HG03025 (cell line): ENCODE measurements around the gene MS4A6A.
"Not testable (repeated sequence)": the region's sequence is repeated elsewhere in the genome, so short reads cannot be mapped to it uniquely, and the experiment has no call there.

ENCODE experiments used
- ATAC-seq: cut with Tn5 transposase; IDR thresholded peaks from one replicate; pipeline ENCODE4 v1.9.1; 2021; ENCODE audit warnings: mild to moderate bottlenecking, moderate library complexity; ENCODE audit not compliant: unreplicated experiment, low FRiP score

MS4A6A gene

DNA sequence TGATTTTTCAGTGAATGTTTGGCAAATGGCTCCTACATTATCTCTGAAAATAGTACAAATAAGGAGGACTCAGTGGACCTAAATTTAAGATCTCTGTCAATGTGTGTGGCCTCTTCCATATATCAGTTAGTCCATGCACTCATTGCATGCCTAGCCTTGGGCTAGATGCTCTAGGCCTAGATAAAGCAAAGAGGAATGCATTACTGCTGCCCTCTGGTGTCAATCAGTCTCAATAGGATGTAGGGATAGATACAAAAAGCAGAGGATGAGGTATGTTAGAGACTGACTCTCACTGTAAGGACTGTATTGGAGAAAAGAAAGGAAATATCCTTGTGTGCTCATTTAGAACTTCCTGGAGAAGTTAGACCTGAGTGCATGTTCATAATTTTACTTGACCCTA is 52.4 kb downstream of the MS4A6A start:
- no peak for ATAC-seq

DNA sequence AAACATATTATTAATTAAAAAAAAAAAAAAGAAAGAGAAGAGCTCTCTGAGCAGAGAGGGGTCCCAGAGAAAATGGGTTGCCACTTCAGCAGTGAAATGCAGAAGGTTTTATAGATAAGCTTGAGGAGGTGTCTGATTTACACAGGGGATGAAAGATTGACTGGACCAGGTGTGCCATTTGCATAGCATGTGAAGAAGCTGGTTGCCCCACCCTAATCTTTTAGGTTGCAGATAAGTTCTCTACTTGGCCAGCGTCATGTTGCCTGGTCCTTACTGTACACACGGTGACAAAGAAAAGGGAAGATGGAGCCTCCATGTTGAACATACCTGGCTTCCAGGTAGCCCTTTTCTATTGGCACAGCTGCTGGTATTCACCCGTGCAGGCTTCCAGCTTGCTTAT is 53.0 kb downstream of the MS4A6A start:
- ATAC-seq: no peak

DNA sequence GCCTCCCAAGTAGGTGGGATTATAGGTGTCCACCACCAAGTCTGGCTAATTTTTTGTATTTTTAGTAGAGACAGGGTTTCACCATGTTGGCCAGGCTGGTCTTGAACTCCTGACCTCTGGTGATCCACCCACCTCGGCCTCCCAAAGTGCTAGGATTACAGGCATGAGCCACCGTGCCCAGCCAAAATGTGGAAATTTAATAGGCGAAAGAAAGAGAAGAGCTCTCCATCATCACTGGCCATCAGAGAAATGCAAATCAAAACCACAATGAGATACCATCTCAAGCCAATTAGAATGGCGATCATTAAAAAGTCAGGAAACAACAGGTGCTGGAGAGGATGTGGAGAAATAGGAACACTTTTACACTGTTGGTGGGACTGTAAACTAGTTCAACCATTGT is 54.0 kb downstream of the MS4A6A start:
- not testable (repeated sequence) for ATAC-seq

DNA sequence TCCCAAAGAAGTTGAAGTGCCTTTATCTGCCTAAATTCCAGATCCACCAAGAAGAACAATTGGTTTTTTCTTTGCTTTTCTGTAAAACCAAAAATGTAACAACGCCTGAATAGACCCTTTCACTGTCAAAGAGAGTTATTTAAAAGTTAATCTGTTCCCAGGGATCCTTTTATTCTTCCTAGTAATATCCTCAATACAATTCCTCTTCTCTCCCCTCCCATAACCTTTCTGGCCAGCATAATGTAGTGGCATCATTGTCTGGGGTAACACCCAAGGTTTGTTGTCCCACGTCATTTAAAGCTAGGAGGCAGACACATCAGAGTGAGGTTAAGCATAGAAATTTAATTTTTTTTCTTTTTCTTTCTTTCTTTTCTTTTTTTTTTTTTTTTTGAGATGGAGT is 54.5 kb downstream of the MS4A6A start:
- ATAC-seq: no peak

DNA sequence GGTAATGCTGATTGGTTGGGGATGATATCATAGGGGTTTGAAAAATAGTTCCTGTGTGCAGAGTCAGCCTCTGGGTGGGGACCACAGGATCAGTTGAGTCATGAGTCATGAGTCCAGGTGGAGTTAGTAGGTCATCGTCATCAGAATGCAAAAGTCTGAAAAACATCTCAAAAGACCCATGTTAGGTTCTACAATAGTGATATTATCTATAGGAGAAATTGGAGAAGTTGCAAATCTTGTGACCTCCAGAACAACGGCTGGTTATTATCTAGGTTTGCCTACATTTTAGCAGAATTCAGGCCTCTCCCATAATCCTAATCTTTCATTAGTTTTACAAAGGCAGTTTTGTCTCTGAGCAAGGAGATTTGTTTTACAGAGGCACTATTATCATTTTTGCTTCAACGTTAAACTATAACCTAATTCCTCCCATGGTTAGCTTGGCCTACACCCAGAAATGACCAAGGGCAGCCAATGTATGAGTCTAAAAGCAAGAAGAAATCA is 55.5 kb downstream of the MS4A6A start:
- no peak for ATAC-seq

DNA sequence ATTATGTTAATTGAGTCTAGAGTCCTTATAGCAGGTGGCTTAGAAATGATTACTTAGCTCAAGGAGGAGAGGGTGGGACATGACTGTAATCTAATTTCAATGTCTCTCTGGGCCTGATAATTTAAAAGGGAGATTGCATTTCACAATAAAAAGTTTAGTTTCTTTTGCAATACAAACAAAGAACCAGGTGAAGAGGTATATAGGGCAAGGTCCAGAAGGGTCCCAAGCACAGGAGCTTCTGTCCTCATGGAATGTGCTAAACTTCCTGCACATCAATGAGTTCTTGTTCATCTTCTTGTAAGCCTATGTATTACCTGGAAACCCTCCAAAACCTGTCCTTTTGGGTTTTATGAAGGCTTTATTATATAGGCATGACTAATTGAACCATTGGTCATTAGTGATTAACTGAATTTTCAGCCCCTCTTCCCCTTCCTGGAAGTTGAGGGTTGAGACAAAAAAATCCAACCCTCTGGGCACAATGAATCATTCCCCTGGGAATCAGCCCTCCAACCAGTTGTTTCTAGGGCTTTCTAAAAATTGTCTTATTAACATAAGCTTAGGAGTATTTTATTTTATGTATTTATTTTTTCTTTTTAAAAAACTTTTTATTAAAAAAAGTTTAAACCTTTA is 56.8 kb downstream of the MS4A6A start:
- ATAC-seq: no peak

DNA sequence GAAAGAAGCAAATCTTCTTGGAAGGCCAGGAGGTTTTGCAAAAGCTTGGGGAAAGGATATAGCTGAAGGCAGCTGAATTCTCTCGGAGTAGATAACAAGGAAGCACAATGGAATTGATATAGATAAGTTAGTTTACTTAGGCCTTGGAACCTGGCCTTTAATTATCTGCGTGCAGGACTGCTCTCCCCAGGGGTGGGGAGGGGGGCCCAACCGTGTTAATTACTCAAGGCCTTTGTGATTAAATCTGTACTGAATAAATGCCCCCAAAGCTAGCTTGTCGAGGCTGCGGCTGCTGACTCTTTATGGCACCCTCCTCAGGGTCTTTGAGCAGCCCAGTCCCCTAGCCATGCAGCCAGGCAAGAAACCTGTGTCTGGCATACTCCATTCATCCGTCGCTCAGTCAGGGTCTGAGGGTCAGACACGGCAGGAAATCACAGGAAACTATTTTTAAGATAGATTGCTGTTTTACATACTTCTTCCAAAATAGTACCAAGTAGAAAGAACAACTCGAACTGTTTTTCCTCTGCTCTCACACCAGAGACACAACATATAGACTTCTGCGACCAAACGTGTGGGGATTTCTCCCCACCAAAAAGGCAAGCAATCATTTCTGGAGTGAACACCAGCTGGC is 58.0 kb downstream of the MS4A6A start:
- no peak for ATAC-seq
